ENCODE measurements around the gene TMCO6. TPM values are rescaled to one million over a fixed set of nuclear protein-coding genes. Genes with fewer than 3 reads are reported as not detected.
"Not testable (repeated sequence)": the region's sequence is repeated elsewhere in the genome, so short reads cannot be mapped to it uniquely, and the experiment has no call there.

Gene TMCO6
- total RNA-seq, 1 donor from 2014 or later = 35.6 TPM

DNA sequence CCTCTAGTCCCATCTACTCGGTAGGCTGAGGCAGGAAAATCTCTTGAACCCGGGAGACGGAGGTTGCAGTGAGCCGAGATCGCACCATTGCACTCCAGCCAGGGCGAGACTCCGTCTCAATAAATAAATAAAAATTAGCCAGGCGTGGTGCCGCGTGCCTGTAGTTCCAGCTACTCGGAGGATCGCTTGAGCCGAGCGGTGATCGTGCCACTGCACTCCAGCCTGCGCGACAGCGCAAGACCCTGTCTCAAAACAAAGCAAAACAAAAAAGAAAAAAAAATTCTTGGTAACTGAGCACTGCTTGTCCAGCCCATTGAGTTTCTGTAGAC, 24.7 kb downstream of the TMCO6 start:
- DNase-seq (ENCODE audit: low read depth) = no peak
- Histone ChIP-seq H3K27me3 (ENCODE audit: control insufficient read depth, insufficient read depth, low read length) (no peaks in the 10 kb centered on the region), H3K4me3 (ENCODE audit: low read depth, low read length) (peak overlapping the region; percentile 92), H3K36me3 (ENCODE audit: control insufficient read depth, insufficient read depth, low read length) (peaks cover 2% of the 10 kb centered on the region)
- TF ChIP-seq, protein P1, sequence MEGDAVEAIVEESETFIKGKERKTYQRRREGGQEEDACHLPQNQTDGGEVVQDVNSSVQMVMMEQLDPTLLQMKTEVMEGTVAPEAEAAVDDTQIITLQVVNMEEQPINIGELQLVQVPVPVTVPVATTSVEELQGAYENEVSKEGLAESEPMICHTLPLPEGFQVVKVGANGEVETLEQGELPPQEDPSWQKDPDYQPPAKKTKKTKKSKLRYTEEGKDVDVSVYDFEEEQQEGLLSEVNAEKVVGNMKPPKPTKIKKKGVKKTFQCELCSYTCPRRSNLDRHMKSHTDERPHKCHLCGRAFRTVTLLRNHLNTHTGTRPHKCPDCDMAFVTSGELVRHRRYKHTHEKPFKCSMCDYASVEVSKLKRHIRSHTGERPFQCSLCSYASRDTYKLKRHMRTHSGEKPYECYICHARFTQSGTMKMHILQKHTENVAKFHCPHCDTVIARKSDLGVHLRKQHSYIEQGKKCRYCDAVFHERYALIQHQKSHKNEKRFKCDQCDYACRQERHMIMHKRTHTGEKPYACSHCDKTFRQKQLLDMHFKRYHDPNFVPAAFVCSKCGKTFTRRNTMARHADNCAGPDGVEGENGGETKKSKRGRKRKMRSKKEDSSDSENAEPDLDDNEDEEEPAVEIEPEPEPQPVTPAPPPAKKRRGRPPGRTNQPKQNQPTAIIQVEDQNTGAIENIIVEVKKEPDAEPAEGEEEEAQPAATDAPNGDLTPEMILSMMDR (IDR thresholded peaks at IDR 0.05; ENCODE audit: insufficient read depth, low read length, poor library complexity, severe bottlenecking) = no peak

DNA sequence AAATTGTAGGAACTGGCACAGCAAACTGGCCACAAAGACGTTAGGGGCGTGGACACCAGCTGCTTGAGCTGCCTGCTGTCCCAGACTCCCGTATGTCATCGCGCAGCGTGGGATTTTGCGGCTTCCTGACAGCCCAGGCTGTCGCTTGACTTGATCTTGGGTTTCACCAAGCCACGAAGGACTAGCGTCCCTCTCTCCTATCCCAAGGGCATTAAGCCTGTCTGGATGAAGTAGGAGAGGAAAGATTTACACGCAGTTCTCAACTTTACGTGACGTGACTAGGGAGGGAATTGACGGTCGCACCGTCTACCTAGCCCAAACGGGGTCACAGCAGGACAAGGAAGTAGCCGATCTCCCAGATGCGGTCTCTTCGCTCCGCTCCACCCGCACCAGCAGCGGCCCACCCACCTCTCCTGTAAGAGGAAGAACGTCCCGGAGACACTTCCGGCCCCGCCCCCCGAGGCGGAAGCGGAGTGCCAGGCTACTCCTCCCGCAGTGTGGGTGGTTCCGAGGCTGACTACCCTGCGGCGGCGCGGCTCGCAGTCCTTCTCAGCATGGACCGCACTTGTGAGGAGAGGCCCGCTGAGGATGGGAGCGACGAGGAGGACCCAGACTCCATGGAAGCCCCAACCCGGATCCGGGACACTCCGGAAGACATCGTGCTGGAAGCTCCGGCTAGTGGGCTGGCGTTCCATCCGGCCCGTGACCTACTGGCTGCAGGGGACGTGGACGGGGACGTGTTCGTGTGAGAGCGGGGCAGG, 25.3 kb downstream of the TMCO6 start, which contains the start of gene WDR55:
Gene WDR55, plus strand, starts transcription at position 546 of the 761 bp plus-strand sequence. Its CDS starts 9 bp downstream, at position 555.
- TF ChIP-seq, protein P1 (IDR thresholded peaks at IDR 0.05; ENCODE audit: insufficient read depth, low read length, poor library complexity, severe bottlenecking) = no peak
- Histone ChIP-seq H3K27me3 (ENCODE audit: control insufficient read depth, insufficient read depth, low read length) (no peaks in the 10 kb centered on the region), H3K36me3 (ENCODE audit: control insufficient read depth, insufficient read depth, low read length) (peaks cover 3% of the 10 kb centered on the region), H3K4me3 (ENCODE audit: low read depth, low read length) (peak within 1 kb of the TSS; percentile 92)
- DNase-seq (ENCODE audit: low read depth) = peak; percentile 50

DNA sequence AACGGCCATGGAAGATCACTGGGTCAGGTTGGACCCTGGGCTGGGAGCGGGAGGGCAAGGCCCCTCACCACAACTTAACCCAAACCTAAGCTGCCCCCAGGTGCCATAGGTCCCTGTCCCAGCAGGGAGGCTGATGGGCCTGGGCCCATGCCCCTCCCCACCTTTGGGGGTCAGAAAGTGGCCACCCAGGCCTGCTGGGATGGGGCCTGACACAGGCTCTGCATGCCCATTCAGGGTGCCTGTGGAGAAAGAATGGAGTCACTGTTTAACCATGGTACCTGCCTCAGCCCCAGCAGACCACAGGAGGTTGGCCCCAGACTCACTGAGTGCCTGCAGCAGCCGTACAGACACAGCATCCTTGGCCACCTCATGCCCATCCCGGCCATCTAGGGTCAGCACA, 31.8 kb downstream of the TMCO6 start:
- H3K27me3 ChIP-seq (ENCODE audit: control insufficient read depth, insufficient read depth, low read length); DNase-seq (ENCODE audit: low read depth); H3K4me3 ChIP-seq (ENCODE audit: low read depth, low read length); H3K36me3 ChIP-seq (ENCODE audit: control insufficient read depth, insufficient read depth, low read length): not testable (repeated sequence)

DNA sequence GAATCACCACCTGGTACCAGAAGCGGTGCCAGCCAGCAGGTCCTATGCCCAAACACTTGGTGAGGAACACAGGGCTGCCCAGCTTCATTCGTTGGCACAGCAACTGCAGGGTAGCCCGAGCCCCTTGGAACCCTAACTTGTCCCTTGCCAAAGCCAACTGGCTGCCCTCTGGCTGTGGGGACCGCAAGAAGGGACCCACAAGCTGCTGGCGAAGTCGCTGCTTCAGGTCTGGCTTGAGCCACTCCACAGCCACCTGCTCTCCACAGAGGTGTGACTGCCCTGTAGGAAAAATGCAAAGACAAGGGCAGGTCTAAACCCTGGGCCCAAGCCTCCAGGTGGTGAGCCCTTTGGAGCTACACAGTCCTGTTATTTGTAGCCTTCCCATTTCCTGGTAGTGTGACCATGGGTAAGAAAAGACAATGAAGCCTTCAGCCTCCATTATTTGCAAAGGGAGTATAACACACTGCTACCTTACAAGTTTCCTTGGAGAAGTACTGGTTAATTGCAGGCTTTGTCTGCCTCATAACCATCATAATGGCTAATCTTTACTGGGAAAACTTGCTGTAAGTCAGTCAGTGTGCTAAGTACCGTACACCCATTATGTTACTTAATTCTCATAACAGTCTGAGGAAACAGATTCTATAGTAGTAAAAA, 32.3 kb downstream of the TMCO6 start:
- TF ChIP-seq, protein P1 (IDR thresholded peaks at IDR 0.05; ENCODE audit: insufficient read depth, low read length, poor library complexity, severe bottlenecking) = no peak
- H3K27me3 ChIP-seq (ENCODE audit: control insufficient read depth, insufficient read depth, low read length) = no peaks in the 10 kb centered on the region
- DNase-seq (ENCODE audit: low read depth) = no peak
- H3K4me3 ChIP-seq (ENCODE audit: low read depth, low read length) = no peak overlapping the region
- peaks cover 2% of the 10 kb centered on the region for H3K36me3 ChIP-seq (ENCODE audit: control insufficient read depth, insufficient read depth, low read length)

DNA sequence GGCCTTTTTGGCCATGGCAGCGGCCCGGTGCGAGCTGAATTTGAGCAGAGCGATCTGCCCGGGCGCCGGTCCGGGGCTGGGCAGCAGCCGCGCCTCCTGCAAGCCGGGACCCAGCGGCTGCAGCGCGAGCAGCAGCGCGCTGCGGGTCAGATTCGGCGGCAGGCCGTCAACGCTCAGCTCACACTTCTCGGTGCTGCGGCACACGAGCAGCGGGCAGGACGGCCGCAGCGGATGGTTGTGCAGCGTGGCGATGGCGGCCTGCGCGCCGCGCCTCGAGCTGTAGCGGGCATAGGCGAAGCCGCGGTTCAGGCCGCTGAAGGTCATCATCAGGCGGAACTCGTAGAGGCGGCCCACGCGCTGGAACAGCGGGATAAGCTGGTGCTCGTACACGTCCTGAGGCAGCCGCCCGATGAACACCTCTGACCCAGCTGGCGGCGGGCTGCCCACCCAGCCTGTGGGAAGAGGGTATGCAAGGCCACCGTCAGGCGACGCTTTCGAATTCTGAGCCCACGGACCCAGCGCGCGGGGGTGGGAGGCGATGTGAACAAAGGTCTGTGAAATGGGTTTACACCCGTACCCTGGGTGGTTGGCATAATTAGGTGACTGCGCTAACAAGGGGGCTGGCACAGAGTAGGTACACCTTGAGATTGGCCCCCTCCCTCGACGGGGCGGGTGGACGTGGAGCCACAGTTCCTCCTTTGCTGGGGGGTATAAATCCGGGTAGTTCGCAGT, 33.4 kb downstream of the TMCO6 start:
- Histone ChIP-seq H3K36me3 (ENCODE audit: control insufficient read depth, insufficient read depth, low read length) (peaks cover 2% of the 10 kb centered on the region), H3K27me3 (ENCODE audit: control insufficient read depth, insufficient read depth, low read length) (no peaks in the 10 kb centered on the region), H3K4me3 (ENCODE audit: low read depth, low read length) (no peak overlapping the region)
- TF ChIP-seq, protein P1 (IDR thresholded peaks at IDR 0.05; ENCODE audit: insufficient read depth, low read length, poor library complexity, severe bottlenecking) = no peak
- no peak for DNase-seq (ENCODE audit: low read depth)

All from kidney epithelial cell (primary cell).